ENCODE measurements around the gene CDC20B. TPM values are rescaled to one million over a fixed set of nuclear protein-coding genes. Genes with fewer than 3 reads are reported as not detected.

CDC20B gene
- polyA plus RNA-seq, 1 experiment = not detected

GRCh38 chr5:55063899-55064298 lies 109.1 kb downstream of the CDC20B start:
- POLR2A ChIA-PET = no interaction called here
- DNase-seq (ENCODE audit: low read depth, low spot score) = no peak
- no peak for TF ChIP-seq CTCF (IDR thresholded peaks at IDR 0.05; ENCODE audit: low read depth, low read length)
- CTCF ChIA-PET = no interaction called here
- Histone ChIP-seq H3K27ac (ENCODE audit: low read depth, low read length) (no peak overlapping the region), H3K9me3 (ENCODE audit: control insufficient read depth, insufficient read depth, low read length) (no peaks in the 10 kb centered on the region), H3K4me3 (ENCODE audit: low read depth, low read length) (no peak overlapping the region), H3K27me3 (ENCODE audit: control insufficient read depth, insufficient read depth, low read length) (peaks cover 2% of the 10 kb centered on the region)

GRCh38 chr5:55063220-55063863 lies 109.6 kb downstream of the CDC20B start:
- POLR2A ChIA-PET = no interaction called here
- no peak overlapping the region for H3K27ac ChIP-seq (ENCODE audit: low read depth, low read length)
- DNase-seq (ENCODE audit: low read depth, low spot score) = no peak

More at GRCh38 chr5:55063220-55063863, 109.6 kb downstream of the CDC20B start:
- Histone ChIP-seq H3K4me3 (ENCODE audit: low read depth, low read length) (no peak overlapping the region), H3K9me3 (ENCODE audit: control insufficient read depth, insufficient read depth, low read length) (no peaks in the 10 kb centered on the region), H3K27me3 (ENCODE audit: control insufficient read depth, insufficient read depth, low read length) (peaks cover 2% of the 10 kb centered on the region)
- CTCF ChIA-PET = no interaction called here
- no peak for TF ChIP-seq CTCF (IDR thresholded peaks at IDR 0.05; ENCODE audit: low read depth, low read length)

Small RNAs within 50 kb of the gene (small RNA-seq; reads per million reads assigned to genes)
- 1.1 reads per million for gene MIR449A (ENCODE audit: insufficient read length, low read depth)
- gene MIR449B (ENCODE audit: insufficient read length, low read depth) = not detected
- not detected for gene MIR449C (ENCODE audit: insufficient read length, low read depth)

Other genes starting within 250 kb of the CDC20B start
- 0.27 and 0.35 TPM in 2 replicates for gene ESM1, start 187.6 kb downstream of the CDC20B start, polyA plus RNA-seq (2011; rRNA removed)
- gene GZMK, start 148.9 kb downstream of the CDC20B start, polyA plus RNA-seq (2011; rRNA removed) = not detected in 2 replicates
- gene GZMA, start 70.5 kb downstream of the CDC20B start, polyA plus RNA-seq (2011; rRNA removed) = not detected in 2 replicates
- gene GPX8, start 13.0 kb downstream of the CDC20B start, polyA plus RNA-seq (2011; rRNA removed) = 234 and 317 TPM in 2 replicates
- gene MCIDAS, start 54.1 kb upstream of the CDC20B start, polyA plus RNA-seq (2011; rRNA removed) = not detected in 2 replicates
- gene CCNO, start 60.4 kb upstream of the CDC20B start, polyA plus RNA-seq (2011; rRNA removed) = not detected in 2 replicates
- gene DHX29, start 134.5 kb upstream of the CDC20B start, polyA plus RNA-seq (2011; rRNA removed) = 10.8 and 14.3 TPM in 2 replicates
- gene MTREX, start 134.8 kb upstream of the CDC20B start, polyA plus RNA-seq (2011; rRNA removed) = 37.2 and 61.7 TPM in 2 replicates

All from AG04450 (cell line).